Measurements from ENCODE around the gene THAP10. TPM values are rescaled to one million over a fixed set of nuclear protein-coding genes. Genes with fewer than 3 reads are reported as not detected.

THAP10 gene
- total RNA-seq, 2 donors from 2014 or later: 0.19 to 0.59 TPM

GRCh38 chr15:70832176-70832575 lies 60.1 kb downstream of the THAP10 start:
- no peaks in the 10 kb centered on the region for H3K9me3 Mint-ChIP-seq
- H3K36me3 Mint-ChIP-seq: no peaks in the 10 kb centered on the region
- ATAC-seq (no peak), DNase-seq (ENCODE audit: low spot score) (no peak)
- H3K27me3 Mint-ChIP-seq: peaks cover 13 to 20% of the 10 kb centered on the region in 2 donors
- H3K27ac Mint-ChIP-seq: no peak overlapping the region
- no peak overlapping the region for H3K4me3 Mint-ChIP-seq
- H3K4me1 Mint-ChIP-seq (ENCODE audit: low read depth in 2 of 2): no peaks in the 10 kb centered on the region

Other genes starting within 250 kb of the THAP10 start
- gene UACA, start 128.9 kb downstream of the THAP10 start, total RNA-seq: 1 to 10 TPM; 2.5 to 3.6 TPM
- not detected for gene LARP6, start 38.3 kb downstream of the THAP10 start, total RNA-seq
- 1 to 10 TPM in 1 of 2 donors, under 1 TPM in 1; 0.38 to 1.9 TPM for gene LRRC49, start 393 bp upstream of the THAP10 start, total RNA-seq
- not detected for gene THSD4, start 223.0 kb upstream of the THAP10 start, total RNA-seq

Measured in natural killer cell treated with Interleukin-12 subunit alpha and Interleukin-12 subunit beta and Interleukin-15 and Interleukin-18, amount 100 ng/mL, for 72 hours (primary cell).